NB4 (cell line): ENCODE results near the gene GALNT9.

ENCODE experiments used
- CTCF ChIP-seq: IDR thresholded peaks from one replicate; pipeline ENCODE4 v1.5.1; 2012; ENCODE audit warnings: low read depth, low read length
- MAX ChIP-seq: IDR thresholded peaks from 2 replicates; pipeline ENCODE4 v1.6.1; 2011; ENCODE audit warnings: low read depth, low read length
- MYC ChIP-seq: IDR thresholded peaks from 2 replicates; pipeline ENCODE4 v1.6.1; 2011; ENCODE audit warnings: low read depth, low read length
- POLR2A ChIP-seq: IDR thresholded peaks from 2 replicates; pipeline ENCODE4 v1.6.1; 2011; ENCODE audit warnings: mild to moderate bottlenecking; ENCODE audit not compliant: insufficient read length; ENCODE audit errors: extremely low read depth

- peak; percentile 10 for TF ChIP-seq CTCF
- no peak for TF ChIP-seq POLR2A
- no peak for TF ChIP-seq MYC
- no peak for TF ChIP-seq MAX
Observed at GRCh38 chr12:132214891-132215290, 114.5 kb downstream of the GALNT9 start.
